ENCODE results near the gene APOL5. TPM values are rescaled to one million over a fixed set of nuclear protein-coding genes. Genes with fewer than 3 reads are reported as not detected.

Gene APOL5
- total and polyA plus RNA-seq, 9 of the 15 experiments (the other 6 are each of a cell fraction or from before 2014, with no cell fraction given) = not detected

DNA sequence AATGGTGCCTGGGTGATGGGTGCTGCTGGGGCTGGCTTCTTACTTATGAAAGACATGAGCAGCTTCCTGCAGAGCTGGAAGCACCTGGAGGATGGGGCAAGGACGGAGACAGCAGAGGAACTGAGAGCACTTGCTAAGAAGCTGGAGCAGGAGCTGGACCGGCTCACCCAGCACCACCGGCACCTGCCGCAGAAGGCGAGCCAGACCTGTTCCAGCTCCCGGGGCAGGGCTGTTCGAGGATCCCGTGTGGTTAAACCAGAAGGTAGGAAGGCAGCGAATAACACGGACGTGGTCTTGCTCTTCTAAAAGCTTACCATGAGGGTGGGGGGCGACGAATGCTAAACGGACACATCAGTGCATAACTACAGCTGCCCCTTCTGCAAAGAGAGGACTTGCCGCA, 9.3 kb downstream of the APOL5 start:
- no peak for TF ChIP-seq ZNF707 (CRISPR knock-in tag; conservative IDR thresholded peaks at IDR 0.05)
- no peaks in the 10 kb centered on the region for H3K9me1 ChIP-seq (ENCODE audit: control insufficient read depth, insufficient read depth, low read length)
- FAIRE-seq (no peak), DNase-seq (ENCODE audit: extremely low read depth in 1 of 4, low spot score in 3 of 4) (no peak), ATAC-seq (no peak)
- 15% methylated on average over 5 of the region's 15 CpGs for WGBS (ENCODE audit: insufficient coverage, low coverage, missing lambda C conversion rate)
- POLR2A ChIA-PET = interaction anchor here (0.5 kb wide), 1 partner anchor 12 kb away, joined by 3 read pairs; no protein-coding TSS in a partner anchor
- H3K4me3 ChIP-seq = no peak overlapping the region
- in situ Hi-C loops (cut with MboI) = no loop called here
- no peak overlapping the region for H3K9ac ChIP-seq (ENCODE audit: insufficient read depth in 1 of 2, low read depth in 2 of 2, low read length in 2 of 2)
- H4K20me1 ChIP-seq (replicated peaks; ENCODE audit: control insufficient read depth, insufficient read depth, low read length) = no peaks in the 10 kb centered on the region
- H3K27ac ChIP-seq (ENCODE audit: extremely low read depth, low read depth, low read length) = no peak overlapping the region
- intact Hi-C loops (cut with micrococcal nuclease) = loop anchor here (10.0 kb wide), 1 partner anchor 118 kb away; no protein-coding TSS in a partner anchor
- CTCF ChIA-PET (ENCODE audit: low intra/inter-chr PET ratio) = no interaction called here
- H3K27me3 ChIP-seq (ENCODE audit: control insufficient read depth in 2 of 2, insufficient read depth in 2 of 2, low read length in 2 of 2) = peaks cover 7 to 14% of the 10 kb centered on the region in 2 experiments; a peak in 4 of 5 replicates
- no peaks in the 10 kb centered on the region for H3K36me3 ChIP-seq (ENCODE audit: control insufficient read depth, insufficient read depth, low read length)
- peak overlapping the region; percentile 61 for H3K4me2 ChIP-seq (ENCODE audit: insufficient read depth, low read length)
- BruUV-seq (replicated peaks) = no TSS peak
- H2AFZ ChIP-seq (ENCODE audit: low read depth, low read length) = peak overlapping the region; percentile 86
- no peaks in the 10 kb centered on the region for H3K79me2 ChIP-seq (ENCODE audit: control insufficient read depth, insufficient read depth, low read length)
- peaks cover 6 to 9% of the 10 kb centered on the region in 2 experiments for H3K4me1 ChIP-seq (replicated peaks in 1 of 2; ENCODE audit: control insufficient read depth in 2 of 2, insufficient read depth in 2 of 2, low read length in 2 of 2)
- no peaks in the 10 kb centered on the region for H3K9me3 ChIP-seq (replicated peaks; ENCODE audit: control insufficient read depth, insufficient read depth, low read depth, low read length)

DNA sequence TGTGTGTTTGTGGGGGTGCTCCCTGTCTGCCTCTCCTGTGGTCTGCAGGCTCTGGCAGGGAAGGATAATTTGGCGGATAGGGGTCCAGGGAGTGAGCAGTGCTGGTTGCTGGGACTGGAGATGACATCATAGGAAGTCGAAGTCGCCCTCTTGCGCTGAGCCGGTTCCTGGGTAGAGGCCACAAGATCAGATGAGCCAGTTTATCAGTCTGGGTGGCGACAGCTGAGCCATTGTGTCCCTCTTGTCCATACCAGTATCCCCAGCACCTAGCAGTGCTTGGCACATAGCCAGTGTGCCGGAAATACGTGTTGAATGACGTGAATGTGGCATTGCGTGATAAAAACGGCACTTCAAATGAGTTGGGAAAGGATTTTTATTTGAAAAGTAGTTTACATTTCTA, 9.8 kb downstream of the APOL5 start:
- peak overlapping the region; percentile 86 for H2AFZ ChIP-seq (ENCODE audit: low read depth, low read length)
- 3% methylated on average over 11 of the region's 11 CpGs for WGBS (ENCODE audit: insufficient coverage, low coverage, missing lambda C conversion rate)
- intact Hi-C loops (cut with micrococcal nuclease) = loop anchor here (10.0 kb wide), 1 partner anchor 117 kb away; no protein-coding TSS in a partner anchor
- peaks cover 6 to 9% of the 10 kb centered on the region in 2 experiments for H3K4me1 ChIP-seq (replicated peaks in 1 of 2; ENCODE audit: control insufficient read depth in 2 of 2, insufficient read depth in 2 of 2, low read length in 2 of 2)
- no peaks in the 10 kb centered on the region for H4K20me1 ChIP-seq (replicated peaks; ENCODE audit: control insufficient read depth, insufficient read depth, low read length)
- peak; percentile 93 for ATAC-seq
- DNase-seq (ENCODE audit: extremely low read depth in 1 of 4, low spot score in 3 of 4) = peak; percentile 16 to 64 (median 23)
- peaks cover 10 to 18% of the 10 kb centered on the region in 2 experiments; a peak in 4 of 5 replicates for H3K27me3 ChIP-seq (ENCODE audit: control insufficient read depth in 2 of 2, insufficient read depth in 2 of 2, low read length in 2 of 2)
- no peak overlapping the region for H3K4me3 ChIP-seq
- H3K9me3 ChIP-seq (replicated peaks; ENCODE audit: control insufficient read depth, insufficient read depth, low read depth, low read length) = no peaks in the 10 kb centered on the region
- no peaks in the 10 kb centered on the region for H3K9me1 ChIP-seq (ENCODE audit: control insufficient read depth, insufficient read depth, low read length)
- no peak overlapping the region; the same call in 2 of the 3 replicates for H3K27ac ChIP-seq (ENCODE audit: extremely low read depth, low read depth, low read length)
- ChIA-PET CTCF (ENCODE audit: low intra/inter-chr PET ratio) (no interaction called here), POLR2A (no interaction called here)
- in situ Hi-C loops (cut with MboI) = no loop called here
- FAIRE-seq = peak; percentile 81
- no TSS peak for BruUV-seq (replicated peaks)
- H3K79me2 ChIP-seq (ENCODE audit: control insufficient read depth, insufficient read depth, low read length) = no peaks in the 10 kb centered on the region
- H3K36me3 ChIP-seq (ENCODE audit: control insufficient read depth, insufficient read depth, low read length) = no peaks in the 10 kb centered on the region
- H3K4me2 ChIP-seq (ENCODE audit: insufficient read depth, low read length) = peak overlapping the region; percentile 61
- H3K9ac ChIP-seq (ENCODE audit: insufficient read depth in 1 of 2, low read depth in 2 of 2, low read length in 2 of 2) = no peak overlapping the region
- TF ChIP-seq, protein P1, sequence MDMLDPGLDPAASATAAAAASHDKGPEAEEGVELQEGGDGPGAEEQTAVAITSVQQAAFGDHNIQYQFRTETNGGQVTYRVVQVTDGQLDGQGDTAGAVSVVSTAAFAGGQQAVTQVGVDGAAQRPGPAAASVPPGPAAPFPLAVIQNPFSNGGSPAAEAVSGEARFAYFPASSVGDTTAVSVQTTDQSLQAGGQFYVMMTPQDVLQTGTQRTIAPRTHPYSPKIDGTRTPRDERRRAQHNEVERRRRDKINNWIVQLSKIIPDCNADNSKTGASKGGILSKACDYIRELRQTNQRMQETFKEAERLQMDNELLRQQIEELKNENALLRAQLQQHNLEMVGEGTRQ (CRISPR knock-in tag; IDR thresholded peaks at IDR 0.05) = no peak
- TF ChIP-seq, protein P2, sequence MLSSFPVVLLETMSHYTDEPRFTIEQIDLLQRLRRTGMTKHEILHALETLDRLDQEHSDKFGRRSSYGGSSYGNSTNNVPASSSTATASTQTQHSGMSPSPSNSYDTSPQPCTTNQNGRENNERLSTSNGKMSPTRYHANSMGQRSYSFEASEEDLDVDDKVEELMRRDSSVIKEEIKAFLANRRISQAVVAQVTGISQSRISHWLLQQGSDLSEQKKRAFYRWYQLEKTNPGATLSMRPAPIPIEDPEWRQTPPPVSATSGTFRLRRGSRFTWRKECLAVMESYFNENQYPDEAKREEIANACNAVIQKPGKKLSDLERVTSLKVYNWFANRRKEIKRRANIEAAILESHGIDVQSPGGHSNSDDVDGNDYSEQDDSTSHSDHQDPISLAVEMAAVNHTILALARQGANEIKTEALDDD (IDR thresholded peaks at IDR 0.05) = peak; percentile 33; the same call in 1 of the 2 replicates
- peak; percentile 50; the same call in 1 of the 2 replicates for TF ChIP-seq GABPB1 (CRISPR knock-in tag; IDR thresholded peaks at IDR 0.05)
- TF ChIP-seq CREM (IDR thresholded peaks at IDR 0.05; ENCODE audit: low read depth) = peak; percentile 84
- TF ChIP-seq, protein P3, sequence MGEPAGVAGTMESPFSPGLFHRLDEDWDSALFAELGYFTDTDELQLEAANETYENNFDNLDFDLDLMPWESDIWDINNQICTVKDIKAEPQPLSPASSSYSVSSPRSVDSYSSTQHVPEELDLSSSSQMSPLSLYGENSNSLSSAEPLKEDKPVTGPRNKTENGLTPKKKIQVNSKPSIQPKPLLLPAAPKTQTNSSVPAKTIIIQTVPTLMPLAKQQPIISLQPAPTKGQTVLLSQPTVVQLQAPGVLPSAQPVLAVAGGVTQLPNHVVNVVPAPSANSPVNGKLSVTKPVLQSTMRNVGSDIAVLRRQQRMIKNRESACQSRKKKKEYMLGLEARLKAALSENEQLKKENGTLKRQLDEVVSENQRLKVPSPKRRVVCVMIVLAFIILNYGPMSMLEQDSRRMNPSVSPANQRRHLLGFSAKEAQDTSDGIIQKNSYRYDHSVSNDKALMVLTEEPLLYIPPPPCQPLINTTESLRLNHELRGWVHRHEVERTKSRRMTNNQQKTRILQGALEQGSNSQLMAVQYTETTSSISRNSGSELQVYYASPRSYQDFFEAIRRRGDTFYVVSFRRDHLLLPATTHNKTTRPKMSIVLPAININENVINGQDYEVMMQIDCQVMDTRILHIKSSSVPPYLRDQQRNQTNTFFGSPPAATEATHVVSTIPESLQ (CRISPR knock-in tag; IDR thresholded peaks at IDR 0.05) = 0 out of 2 replicates have a peak, but pooled peaks have one; percentile 64
- no peak for TF ChIP-seq ZC3H8 (IDR thresholded peaks at IDR 0.05)
- TF ChIP-seq ATF7 (IDR thresholded peaks at IDR 0.05) = peak; percentile 97
- no peak for TF ChIP-seq CEBPG (CRISPR knock-in tag; IDR thresholded peaks at IDR 0.05)
- 0 out of 4 replicates have a peak, but pooled peaks of 1 of the 2 experiments have one; percentile 10 for TF ChIP-seq CEBPG (tag; conservative IDR thresholded peaks at IDR 0.05 in 1 of 2, IDR thresholded peaks at IDR 0.05 in 1 of 2)
- TF ChIP-seq TCF3 (CRISPR knock-in tag; IDR thresholded peaks at IDR 0.05) = 0 out of 2 replicates have a peak, but pooled peaks have one; percentile 26
